GM10266 (cell line): Measurements from ENCODE around the gene SEMA3D.

Experiments
- DNase-seq: peaks from one replicate; pipeline ENCODE4 v3.0.0; 2012; ENCODE audit errors: extremely low spot score
- TF ChIP-seq, protein P1 (sequence below): IDR thresholded peaks from 2 replicates; pipeline ENCODE4 v1.5.1; 2012; ENCODE audit warnings: mild to moderate bottlenecking, low read depth; ENCODE audit not compliant: control insufficient read depth, insufficient read depth; ENCODE audit errors: missing control alignments

Gene SEMA3D

DNA sequence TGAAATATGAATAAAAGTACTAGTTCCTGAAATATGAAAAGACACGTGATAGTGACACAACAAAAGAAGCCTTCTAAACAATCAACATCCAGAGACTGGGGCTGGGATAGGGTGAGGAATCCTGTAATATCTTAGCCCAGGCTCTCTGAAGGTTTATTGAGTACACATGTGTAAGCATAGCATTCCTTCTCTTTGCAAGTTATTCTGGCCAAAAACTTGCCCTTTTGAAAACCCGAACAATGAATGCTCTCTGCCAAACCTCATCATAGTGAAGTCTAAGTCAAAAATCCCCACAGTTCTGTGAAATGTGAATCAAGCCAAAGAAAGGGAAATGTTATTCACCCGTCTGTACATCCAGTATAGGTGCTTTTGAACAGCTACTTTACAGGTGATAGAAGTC lies 11.6 kb downstream of the SEMA3D start:
- TF ChIP-seq, protein P1, sequence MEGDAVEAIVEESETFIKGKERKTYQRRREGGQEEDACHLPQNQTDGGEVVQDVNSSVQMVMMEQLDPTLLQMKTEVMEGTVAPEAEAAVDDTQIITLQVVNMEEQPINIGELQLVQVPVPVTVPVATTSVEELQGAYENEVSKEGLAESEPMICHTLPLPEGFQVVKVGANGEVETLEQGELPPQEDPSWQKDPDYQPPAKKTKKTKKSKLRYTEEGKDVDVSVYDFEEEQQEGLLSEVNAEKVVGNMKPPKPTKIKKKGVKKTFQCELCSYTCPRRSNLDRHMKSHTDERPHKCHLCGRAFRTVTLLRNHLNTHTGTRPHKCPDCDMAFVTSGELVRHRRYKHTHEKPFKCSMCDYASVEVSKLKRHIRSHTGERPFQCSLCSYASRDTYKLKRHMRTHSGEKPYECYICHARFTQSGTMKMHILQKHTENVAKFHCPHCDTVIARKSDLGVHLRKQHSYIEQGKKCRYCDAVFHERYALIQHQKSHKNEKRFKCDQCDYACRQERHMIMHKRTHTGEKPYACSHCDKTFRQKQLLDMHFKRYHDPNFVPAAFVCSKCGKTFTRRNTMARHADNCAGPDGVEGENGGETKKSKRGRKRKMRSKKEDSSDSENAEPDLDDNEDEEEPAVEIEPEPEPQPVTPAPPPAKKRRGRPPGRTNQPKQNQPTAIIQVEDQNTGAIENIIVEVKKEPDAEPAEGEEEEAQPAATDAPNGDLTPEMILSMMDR = no peak
- DNase-seq = no peak

DNA sequence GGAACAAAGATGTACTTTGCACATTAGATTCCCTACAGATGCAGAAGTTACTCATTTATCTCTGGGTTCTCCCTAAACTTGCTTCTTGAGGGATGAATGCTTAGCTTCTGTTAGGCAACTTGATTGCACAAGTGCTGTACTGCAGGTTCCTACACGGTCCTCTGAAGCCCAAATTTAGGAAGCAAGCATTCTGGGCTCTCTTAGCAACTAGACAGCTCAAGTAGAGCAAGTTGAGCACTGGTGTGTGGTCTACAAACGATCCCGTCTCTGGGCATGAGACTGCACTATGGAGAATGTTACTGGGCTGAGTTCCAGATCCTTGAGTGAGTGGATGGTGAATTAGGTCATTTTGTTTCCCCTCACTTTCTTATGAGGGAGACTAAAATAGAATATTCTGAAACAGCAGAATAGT lies 14.3 kb downstream of the SEMA3D start:
- DNase-seq = no peak
- TF ChIP-seq, protein P1 = no peak

DNA sequence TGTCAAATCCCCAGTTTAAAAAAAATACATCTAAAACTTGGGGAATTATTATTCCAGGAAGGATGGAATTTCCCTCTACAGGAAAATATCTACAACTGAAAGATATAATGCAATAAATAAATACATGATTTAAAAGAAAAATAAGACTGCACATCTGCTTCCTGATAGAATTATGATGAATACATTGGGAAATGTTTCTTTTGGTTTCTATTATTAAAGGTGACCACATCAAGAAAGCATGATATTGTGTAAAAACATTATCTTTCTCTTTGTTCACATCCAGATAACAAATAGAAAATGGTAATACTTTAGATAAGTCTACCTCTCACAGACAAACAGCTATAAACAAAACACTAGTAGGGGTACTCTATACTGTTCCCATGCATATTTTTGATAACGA lies 19.2 kb downstream of the SEMA3D start:
- DNase-seq = no peak
- TF ChIP-seq, protein P1 = no peak

DNA sequence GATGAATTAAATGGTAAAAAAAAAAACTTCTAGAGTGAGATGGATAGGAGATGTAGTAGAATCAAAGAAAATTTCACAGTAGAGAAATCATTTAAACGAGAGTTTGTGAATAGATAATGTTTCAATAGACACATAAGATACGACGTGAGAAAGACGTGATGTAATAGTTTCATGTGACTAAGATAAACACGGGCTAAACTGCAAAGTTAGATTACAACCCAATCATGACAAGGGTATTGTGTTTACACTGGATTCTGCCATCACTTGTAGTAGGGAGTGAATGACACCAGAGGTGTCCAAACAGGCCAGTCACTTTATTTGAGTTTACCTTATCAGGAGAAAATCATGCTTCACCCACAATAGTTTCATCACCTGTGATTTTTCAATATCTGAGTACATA lies 21.6 kb downstream of the SEMA3D start:
- TF ChIP-seq, protein P1 = no peak
- no peak for DNase-seq

DNA sequence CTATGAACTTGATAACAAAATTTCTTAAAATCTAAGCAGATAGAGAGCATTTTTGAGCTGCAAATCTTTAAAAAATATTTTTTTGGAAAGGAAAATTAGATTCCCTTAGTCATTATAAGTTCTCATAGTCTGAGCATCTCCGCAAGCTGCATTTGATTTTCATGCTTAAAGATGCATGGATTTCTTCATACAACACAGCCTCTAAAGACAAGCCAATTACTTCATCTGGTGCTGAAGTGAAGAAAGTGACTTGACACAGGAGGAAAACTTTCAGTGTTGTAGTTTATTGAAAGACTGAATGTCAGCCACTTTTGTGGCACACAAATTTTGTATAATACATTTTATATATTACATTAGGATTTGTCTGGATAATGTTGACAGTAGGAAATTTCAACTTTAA lies 22.5 kb downstream of the SEMA3D start:
- no peak for DNase-seq
- TF ChIP-seq, protein P1 = no peak

DNA sequence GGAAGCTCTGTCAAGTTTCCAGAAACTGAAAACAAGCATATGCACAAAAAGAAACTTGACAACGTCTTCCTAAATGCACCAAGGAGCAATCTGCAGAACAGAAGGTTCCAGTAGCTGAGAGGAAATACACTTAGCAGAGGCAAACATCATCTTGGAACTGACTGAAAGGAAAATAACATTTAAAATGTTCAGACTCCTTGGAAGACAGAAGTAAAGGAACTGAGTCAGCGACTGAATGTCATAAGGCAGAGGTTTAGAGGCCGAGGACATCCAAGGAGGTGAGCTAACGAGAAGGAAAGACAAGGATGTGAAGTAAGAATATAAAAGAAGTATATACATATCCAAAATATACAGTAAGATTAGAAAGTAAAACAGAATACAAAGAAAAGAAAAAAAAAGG lies 24.1 kb downstream of the SEMA3D start:
- TF ChIP-seq, protein P1 = no peak
- DNase-seq = no peak

DNA sequence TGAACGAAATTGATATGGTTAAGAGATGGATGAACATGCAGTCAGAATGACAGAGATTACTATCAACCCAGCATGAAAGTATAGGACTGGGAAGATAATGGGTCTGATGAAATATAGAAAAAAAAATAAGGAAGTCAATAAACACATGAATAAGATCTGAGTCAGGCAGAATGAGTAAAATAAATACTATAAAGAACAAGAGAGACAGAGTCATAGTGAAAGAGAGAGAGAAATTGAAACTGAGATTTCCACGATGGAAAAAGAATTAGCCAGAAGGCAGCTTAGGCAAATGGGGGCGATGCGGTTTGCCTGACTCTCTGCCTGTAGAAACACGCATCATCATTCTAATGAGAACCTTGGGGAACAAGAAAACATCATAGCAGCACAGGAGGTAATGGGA lies 26.6 kb downstream of the SEMA3D start:
- TF ChIP-seq, protein P1 = no peak
- DNase-seq = no peak
